ENCODE measurements around the gene PRTN3.

The PRTN3 gene

DNA sequence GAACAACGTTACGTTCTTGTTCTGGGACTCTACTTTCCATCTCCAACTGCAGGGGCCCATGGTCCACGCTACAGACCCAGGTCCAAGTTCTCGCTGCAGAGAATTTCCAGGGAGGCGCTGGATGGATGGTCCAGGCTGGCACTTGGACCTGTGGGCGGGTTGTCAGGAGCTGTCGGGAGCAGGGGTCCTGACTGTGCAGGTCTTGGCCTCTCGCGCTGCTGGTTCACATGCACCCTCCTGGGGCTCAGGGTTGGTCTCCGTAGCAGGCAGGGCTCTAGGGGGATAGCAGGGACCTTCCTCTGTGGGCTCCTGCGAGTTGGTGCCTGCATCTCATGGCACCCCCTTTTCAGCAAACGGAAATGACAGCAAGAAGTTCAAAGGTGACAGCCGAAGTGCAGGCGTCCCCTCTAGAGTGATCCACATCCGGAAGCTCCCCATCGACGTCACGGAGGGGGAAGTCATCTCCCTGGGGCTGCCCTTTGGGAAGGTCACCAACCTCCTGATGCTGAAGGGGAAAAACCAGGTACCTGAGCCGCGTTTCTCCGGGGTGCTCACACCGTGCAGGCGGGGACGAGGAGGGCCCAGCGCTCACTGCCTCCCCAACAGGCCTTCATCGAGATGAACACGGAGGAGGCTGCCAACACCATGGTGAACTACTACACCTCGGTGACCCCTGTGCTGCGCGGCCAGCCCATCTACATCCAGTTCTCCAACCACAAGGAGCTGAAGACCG, 36.9 kb upstream of the PRTN3 start:
- DNase-seq, result no peak

- no peak for DNase-seq
These were observed 36.2 kb upstream of the PRTN3 start for GRCh38 chr19:804419-805165.

- no peak for DNase-seq
These were observed 35.6 kb upstream of the PRTN3 start for GRCh38 chr19:805166-805551.

GRCh38 chr19:805600-806550, 34.9 kb upstream of the PRTN3 start:
- peak; percentile 60 for DNase-seq

DNA sequence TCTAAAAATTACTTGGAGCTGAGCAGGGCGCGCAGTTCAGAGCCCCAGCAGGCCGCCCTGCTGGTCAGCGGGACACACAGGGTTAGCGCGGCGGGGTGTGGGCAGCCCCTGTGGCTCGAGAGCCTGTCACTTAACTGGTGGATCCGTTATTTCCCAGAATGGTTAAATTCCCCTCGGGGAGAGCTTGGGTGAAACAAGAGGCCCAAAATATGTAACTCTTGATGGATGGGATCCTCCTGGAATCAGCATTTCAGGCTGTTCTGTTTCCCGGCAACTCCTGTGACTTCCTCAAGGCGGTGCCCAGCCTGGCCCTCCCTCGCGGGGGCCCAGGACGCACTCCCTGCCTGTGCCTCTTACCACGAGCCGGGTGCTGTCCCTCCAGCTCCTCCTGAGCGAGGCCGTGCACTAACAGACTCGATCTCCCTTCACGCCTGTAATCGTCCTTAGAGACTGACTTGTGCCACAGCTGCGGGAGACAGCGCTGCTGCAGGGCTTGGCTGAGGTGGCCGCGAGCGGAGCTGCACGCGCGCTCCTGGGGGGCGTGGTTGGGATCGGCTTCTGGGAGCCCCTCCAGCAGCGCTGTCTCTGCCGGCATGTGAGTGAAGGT, 33.9 kb upstream of the PRTN3 start:
- DNase-seq, result no peak

DNA sequence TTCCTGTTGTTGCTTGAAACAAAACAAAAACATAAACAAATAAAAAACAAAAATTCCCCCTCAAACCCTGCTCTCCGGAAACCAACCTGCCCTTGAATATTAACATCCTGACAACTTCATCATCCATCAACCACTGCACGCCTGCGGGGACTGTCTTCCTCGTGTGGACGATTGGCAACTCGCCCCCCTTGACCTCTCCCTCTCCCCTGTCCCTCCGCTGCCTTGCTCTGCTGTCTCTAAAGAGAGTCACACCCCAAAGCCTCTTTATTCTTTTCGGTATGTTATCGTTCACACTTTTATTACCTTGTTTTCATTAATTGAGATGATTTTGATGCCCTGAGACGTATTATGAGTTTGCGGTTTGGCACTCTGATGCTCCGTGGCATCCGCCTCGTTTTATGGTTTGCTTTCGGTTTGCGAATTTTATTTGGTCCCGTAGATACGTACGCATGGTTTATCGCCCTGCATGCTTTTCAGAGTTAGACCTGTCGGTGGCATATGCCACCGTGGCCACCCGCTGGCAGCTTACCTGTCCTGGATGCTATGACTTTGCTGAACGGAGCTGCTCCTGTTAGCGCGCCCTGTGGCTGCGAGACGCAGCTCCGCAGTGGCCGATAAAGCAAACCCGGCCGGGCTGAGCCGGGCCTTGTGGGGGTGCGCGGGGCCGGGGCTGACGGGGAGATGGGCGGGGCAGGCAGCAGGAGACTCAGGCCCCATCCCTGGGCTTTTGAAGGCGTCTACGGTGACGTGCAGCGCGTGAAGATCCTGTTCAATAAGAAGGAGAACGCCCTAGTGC, 33.0 kb upstream of the PRTN3 start:
- no peak for DNase-seq

GRCh38 chr19:808423-808775, 32.4 kb upstream of the PRTN3 start:
- DNase-seq, result no peak

DNA sequence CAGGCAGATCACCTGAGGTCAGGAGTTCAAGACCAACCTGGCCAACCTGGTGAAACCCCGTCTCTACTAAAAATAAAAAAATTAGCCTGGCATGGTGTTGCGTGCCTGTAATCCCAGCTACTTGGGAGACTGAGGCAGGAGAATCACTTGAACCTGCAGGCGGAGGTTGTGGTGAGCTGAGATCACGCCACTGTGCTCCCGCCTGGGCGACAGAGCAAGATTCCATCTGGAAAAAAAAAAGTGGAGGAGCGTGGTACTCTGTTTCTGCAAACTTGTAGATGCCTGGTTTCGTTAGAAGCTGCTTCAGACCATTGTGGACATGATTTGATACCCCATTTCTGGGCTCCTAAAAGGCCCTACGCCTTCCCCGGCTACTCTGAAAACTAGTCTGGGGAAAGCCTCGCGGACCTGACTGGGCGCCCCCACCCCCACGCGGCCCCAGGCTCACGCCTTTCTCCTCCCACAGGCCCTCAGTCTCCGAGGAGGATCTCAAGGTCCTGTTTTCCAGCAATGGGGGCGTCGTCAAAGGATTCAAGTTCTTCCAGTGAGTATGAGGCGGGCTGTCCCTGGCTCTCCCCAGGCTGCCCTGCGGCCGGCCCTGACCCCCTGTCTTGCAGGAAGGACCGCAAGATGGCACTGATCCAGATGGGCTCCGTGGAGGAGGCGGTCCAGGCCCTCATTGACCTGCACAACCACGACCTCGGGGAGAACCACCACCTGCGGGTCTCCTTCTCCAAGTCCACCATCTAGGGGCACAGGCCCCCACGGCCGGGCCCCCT, 30.5 kb upstream of the PRTN3 start:
- no peak for DNase-seq

DNA sequence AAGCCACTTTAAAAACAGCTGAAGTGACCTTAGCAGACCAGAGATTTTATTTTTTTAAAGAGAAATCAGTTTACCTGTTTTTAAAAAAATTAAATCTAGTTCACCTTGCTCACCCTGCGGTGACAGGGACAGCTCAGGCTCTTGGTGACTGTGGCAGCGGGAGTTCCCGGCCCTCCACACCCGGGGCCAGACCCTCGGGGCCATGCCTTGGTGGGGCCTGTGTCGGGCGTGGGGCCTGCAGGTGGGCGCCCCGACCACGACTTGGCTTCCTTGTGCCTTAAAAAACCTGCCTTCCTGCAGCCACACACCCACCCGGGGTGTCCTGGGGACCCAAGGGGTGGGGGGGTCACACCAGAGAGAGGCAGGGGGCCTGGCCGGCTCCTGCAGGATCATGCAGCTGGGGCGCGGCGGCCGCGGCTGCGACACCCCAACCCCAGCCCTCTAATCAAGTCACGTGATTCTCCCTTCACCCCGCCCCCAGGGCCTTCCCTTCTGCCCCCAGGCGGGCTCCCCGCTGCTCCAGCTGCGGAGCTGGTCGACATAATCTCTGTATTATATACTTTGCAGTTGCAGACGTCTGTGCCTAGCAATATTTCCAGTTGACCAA, 29.8 kb upstream of the PRTN3 start:
- DNase-seq, result no peak

- DNase-seq, result no peak
These were observed 29.2 kb upstream of the PRTN3 start for GRCh38 chr19:811506-812048.

DNA sequence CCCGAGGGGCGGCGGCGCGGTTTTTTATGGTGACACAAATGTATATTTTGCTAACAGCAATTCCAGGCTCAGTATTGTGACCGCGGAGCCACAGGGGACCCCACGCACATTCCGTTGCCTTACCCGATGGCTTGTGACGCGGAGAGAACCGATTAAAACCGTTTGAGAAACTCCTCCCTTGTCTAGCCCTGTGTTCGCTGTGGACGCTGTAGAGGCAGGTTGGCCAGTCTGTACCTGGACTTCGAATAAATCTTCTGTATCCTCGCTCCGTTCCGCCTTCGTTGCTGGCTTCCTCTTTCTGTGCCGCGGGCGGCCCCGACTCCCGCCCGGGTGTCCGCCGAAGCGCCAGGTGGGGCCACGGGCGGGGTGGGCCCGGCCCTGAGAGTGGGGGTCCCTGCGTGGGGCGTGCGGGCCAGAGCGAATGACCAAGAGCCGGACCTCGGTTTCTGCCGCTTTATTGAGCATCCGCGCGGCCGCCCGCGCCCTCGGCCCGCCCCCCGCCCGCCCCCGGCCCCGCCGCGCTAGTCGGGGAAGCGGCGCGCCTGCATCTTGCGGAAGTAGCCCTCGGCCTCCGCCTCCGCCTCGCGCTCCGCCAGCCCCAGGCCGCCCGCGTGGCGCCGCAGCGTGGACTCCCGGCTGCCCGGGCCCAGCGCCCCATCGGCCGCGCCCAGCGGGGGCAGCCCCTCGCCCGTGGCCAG, 28.6 kb upstream of the PRTN3 start:
- no peak for DNase-seq

GRCh38 chr19:812747-813218, 28.0 kb upstream of the PRTN3 start:
- DNase-seq, result no peak

DNA sequence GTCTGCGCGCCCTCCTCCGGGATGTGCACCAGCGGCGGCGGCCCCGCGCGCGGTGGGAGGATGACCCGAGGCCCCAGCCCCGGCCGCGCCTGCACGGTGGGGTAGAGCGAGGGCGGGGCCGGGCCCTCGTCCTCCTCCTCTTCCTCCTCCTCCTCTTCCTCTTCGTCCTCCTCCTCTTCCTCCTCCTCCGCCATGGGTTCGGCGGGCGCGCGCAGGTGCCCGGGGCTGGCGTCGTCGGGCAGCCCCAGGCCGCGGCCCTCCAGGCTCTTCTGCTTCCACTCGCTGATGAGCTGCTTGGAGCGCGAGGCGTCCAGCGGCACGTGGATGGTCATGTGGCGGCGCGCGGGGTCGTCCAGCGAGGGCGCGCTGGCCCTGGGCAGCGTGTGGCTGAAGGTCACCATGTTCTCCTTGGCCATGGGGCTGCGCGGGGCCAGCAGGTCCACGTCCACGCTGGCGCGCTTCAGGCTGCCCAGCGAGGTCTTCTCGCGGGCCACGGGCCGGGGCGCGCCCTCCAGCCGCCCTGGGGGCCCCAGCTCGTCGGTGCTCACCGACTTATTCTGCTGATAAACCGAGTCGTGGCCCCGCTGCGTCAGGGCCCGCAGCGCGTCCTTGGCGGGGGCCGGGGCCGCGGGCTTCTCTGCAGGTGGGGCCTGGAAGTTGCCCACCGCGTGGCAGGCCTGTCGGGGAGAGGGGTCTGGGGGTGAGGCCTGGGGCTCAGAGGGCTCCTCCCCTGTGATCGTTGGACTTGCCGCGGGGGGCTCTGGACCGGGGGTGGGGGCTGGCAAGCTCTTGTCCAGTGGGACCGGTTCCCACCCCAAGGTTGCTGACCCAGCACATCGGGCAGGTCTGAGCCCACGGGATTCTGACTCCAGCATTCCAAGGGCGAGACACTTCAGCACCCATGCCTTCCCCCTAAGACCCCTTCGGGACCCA, 27.3 kb upstream of the PRTN3 start:
- no peak for DNase-seq

DNA sequence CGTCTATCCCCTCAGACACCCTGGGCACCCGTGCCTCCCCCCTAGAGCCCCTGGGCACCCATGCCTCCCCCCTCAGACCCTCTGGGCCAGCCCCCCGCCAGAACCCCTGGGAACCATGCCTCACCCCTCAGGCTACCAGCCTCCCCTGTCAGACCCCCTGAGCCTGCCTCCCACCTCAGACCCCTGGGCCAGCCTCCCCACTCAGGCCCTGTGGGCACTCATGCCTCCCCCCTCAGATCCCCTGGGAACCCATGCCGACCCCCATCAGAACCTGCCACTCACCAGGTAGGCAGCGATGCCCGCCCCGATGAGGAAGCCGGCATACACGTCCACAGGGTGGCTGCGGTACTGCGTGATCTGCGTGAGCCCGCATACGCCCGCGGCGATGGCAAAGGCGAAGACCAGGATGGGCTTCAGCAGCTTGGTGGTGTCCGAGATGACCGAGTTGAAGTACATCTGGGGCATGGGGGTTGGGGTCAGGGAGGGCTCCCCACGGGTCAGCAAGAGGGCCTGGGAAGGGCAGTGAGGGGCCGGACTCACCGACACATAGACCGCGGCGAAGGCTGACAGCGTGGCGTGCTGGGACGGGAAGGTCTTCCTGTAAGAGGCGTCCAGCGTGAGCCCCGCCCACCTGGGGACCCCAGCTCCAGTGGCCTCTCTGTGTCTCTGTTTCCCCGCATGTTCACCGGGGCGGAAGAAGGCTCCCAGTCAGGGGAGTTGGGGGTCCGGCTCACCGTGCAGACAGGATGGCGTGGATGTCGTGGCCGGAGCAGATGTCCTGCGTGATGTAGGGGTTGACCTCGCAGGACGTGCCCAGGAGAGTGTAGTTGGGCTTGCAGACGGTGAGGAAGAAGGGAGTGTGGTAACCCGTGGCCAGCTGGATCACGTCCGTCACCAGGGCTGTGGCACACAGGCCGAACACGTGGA, 26.4 kb upstream of the PRTN3 start:
- DNase-seq, result no peak

- no peak for DNase-seq
These were observed 25.6 kb upstream of the PRTN3 start for GRCh38 chr19:815079-815774.

- DNase-seq, result no peak
These were observed 24.9 kb upstream of the PRTN3 start for GRCh38 chr19:815775-816499.

Data from NCI-H1048 (cell line).